Colon (tissue), 2 donors: ENCODE results near the gene HIVEP3.

ENCODE experiments used
- FAIRE-seq: peaks from 2 replicates; lab custom pipeline; 2012; peaks lifted over from hg19 to GRCh38; lab: Jason Lieb, UNC
- donor health status: control.
- donor health status: control.

HIVEP3 gene

DNA sequence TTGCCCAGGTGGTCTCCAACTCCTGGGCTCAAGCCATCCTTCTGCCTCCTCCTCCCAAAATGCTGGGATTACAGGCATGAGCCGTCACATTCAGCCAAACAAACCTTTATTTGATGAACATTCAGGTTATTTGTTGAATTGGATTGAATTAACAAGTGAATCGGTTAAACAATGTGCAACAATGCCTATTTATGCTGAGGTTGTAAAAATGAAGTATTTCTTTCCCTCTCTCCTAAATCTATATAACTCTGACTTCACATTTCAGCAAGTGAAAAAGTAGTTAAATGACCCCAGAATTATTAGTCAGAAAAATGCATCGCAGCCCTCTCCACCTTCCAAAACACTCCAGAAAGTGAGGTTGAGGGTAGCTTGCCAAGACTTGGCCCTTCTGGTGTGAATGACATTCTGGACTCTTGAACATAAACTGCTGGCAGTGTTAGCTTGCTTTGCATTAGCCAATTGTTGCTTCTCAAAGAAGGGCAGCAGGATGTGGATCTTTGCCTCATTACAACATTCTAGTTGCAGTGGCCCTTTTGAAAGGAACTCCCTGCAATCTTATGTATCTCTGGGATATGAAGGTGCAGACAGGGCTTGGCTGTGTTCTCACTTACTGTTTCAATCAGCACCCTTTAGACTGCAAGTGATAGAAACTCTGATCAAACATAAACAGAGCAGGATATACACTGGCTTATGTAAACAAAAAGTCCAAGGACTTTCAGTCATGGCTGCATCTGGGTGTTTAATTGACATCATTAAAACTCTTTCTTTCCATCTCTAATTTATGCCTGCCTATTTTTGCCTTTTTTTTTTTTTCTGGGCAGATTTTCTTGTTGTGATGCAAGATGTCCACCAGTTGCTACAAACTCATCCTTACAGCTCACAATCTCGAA lies 456.7 kb downstream of the HIVEP3 start:
- no peak for FAIRE-seq

GRCh38 chr1:41456847-41457540 lies 461.7 kb downstream of the HIVEP3 start:
- FAIRE-seq, result no peak
